GM12872 (cell line): Measurements from ENCODE around the gene LINGO1.

Experiments
- CTCF ChIP-seq: IDR thresholded peaks from 3 replicates; pipeline ENCODE4 v1.5.1; 2011; ENCODE audit warnings: low read depth, mild to moderate bottlenecking, low read length, moderate library complexity; ENCODE audit not compliant: insufficient read depth

Gene LINGO1

DNA sequence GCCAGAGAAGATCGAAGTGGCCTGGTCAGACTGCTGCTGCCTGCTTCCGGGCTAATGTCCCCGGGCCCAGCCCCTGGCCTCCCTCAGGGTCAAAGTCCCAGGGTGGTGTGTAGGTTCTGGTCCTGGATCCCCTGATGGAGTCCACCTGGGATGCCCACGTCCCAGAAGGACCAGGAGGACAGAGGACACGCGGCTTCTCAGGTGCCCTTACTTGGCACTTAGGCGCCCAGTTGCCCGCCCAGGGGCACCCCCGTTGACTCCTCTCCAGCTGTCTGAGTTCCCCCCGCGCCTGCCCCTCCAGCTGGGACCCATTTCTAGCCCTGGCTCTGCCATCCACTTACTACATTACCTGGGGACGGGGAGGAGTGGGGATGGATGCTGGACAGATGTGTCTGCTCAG lies 44.6 kb downstream of the LINGO1 start:
- no peak for TF ChIP-seq CTCF

- TF ChIP-seq CTCF: no peak
Measured at GRCh38 chr15:77584691-77585090, 48.0 kb downstream of the LINGO1 start.

DNA sequence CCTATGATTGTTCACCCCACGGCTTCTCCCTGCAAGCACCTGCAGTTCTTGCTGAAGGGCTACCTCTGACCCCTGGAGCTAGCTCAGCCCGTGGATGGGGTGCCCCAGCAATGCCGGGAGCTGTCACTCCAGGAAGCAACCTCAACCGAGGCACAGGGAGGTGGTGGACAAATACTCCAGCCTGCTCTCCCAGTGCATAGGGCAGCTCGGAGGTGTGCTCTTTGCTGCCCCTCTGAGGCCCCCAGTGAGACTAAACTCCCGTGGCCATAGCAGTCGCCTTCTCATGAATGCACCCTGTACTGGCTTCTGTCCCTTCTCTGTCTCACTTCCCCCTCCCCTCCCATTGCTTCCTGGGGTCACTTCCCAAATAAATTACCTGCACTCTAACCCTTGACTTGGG lies 48.5 kb downstream of the LINGO1 start:
- peak; percentile 48 for TF ChIP-seq CTCF

GRCh38 chr15:77582763-77583162 lies 49.9 kb downstream of the LINGO1 start:
- TF ChIP-seq CTCF: no peak

DNA sequence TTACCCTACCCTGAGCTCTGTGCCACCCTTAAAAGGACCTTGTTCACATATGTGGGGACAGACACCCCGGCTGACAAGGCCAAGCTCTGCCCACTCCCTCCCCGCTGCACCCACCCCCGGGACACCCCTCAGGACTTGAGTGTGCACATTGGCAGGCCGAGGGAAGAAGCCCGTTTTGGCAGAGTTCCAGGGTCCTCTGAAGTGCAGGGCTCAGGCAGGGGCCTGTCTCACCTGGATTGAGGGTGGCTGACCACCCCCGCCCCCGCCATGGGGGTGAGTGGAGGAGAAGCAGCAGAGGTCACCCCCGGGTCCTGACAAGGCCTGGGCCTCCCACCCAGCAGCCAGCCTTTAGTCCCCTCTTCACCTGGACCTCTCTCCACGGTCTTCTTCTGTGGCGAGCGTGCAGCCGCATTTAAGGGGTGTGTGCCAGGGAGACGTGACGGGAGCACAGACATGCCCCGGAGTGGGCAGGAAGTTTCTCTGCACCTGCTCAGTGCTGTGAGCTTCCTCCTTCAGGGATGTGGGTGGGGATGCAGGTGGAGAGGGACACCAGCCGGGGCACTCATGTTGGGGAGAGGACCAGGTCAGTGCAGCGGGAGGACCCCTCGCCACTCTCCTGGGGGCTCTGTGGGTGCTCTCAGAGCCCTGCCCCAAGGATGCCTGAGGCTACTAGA lies 50.7 kb downstream of the LINGO1 start:
- no peak for TF ChIP-seq CTCF

DNA sequence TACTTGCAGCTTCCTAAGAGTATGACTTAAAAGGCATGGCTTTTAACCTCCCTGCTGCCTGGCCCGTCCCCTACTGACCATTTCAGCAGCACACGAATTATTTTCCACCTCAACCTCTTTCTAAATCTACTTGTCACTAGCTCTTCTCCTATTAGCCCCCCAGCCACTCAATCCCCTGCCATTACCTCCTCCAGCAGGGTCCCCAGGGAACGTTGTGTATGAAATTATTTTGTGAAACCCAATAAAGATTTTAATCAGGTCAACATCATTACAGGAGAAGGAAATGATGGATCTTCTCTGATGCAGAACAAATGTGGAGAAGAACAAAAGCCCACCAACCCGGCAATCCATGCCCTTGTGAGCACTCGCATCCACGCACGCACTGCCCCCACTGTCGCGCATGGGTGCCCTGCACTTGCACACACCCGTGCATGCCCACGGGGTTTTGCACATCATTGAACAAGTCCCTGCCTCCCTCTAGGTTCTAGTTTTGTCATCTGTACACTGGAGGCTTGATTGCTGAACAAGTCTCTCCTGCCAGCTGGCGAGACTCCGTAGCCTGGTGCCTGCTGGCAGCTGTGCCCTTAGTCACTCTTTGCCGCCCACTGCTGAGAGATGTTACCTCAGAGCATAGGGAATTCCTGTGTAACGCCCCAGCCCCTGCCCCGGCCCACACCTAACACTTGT lies 51.6 kb downstream of the LINGO1 start:
- TF ChIP-seq CTCF: no peak

- no peak for TF ChIP-seq CTCF
Measured at GRCh38 chr15:77579498-77580188, 53.1 kb downstream of the LINGO1 start.
